Activated CD8-positive, alpha-beta memory T cell treated with anti-CD3 and anti-CD28 coated beads, Interleukin-2, amount 50 U/mL, for 1 hour (primary cell): Measurements from ENCODE around the gene NCAM2.

ENCODE experiments used
- DNase-seq: peaks from one replicate; pipeline ENCODE4 v3.0.0-alpha.2; 2020; ENCODE audit errors: extremely low read depth

Gene NCAM2

GRCh38 chr21:21028275-21028820, 30.1 kb downstream of the NCAM2 start:
- DNase-seq: no peak

GRCh38 chr21:21029164-21029563, 31.0 kb downstream of the NCAM2 start:
- no peak for DNase-seq

- DNase-seq: no peak
Measured at GRCh38 chr21:21030311-21030710, 32.1 kb downstream of the NCAM2 start.

- no peak for DNase-seq
Measured at GRCh38 chr21:21034036-21034435, 35.8 kb downstream of the NCAM2 start.

- DNase-seq: no peak
Measured at GRCh38 chr21:21039624-21040170, 41.5 kb downstream of the NCAM2 start.

- DNase-seq: no peak
Measured at GRCh38 chr21:21045518-21045917, 47.3 kb downstream of the NCAM2 start.

GRCh38 chr21:21046063-21046462, 47.9 kb downstream of the NCAM2 start:
- no peak for DNase-seq

GRCh38 chr21:21051109-21052055, 53.2 kb downstream of the NCAM2 start:
- no peak for DNase-seq

GRCh38 chr21:21052672-21053071, 54.5 kb downstream of the NCAM2 start:
- no peak for DNase-seq

GRCh38 chr21:21057349-21058062, 59.3 kb downstream of the NCAM2 start:
- DNase-seq: no peak

GRCh38 chr21:21063828-21064227, 65.6 kb downstream of the NCAM2 start:
- DNase-seq: no peak

- no peak for DNase-seq
Measured at GRCh38 chr21:21064353-21064752, 66.1 kb downstream of the NCAM2 start.

GRCh38 chr21:21067375-21067774, 69.2 kb downstream of the NCAM2 start:
- DNase-seq: no peak

GRCh38 chr21:21074305-21074704, 76.1 kb downstream of the NCAM2 start:
- DNase-seq: no peak

- no peak for DNase-seq
Measured at GRCh38 chr21:21076051-21076450, 77.8 kb downstream of the NCAM2 start.

GRCh38 chr21:21076491-21076890, 78.3 kb downstream of the NCAM2 start:
- DNase-seq: no peak

- DNase-seq: no peak
Measured at GRCh38 chr21:21079646-21080045, 81.4 kb downstream of the NCAM2 start.

- no peak for DNase-seq
Measured at GRCh38 chr21:21084179-21084578, 86.0 kb downstream of the NCAM2 start.

- DNase-seq: no peak
Measured at GRCh38 chr21:21085206-21085605, 87.0 kb downstream of the NCAM2 start.

GRCh38 chr21:21096956-21097355, 98.7 kb downstream of the NCAM2 start:
- DNase-seq: no peak

- no peak for DNase-seq
Measured at GRCh38 chr21:21097466-21097865, 99.3 kb downstream of the NCAM2 start.

- DNase-seq: no peak
Measured at GRCh38 chr21:21101911-21102310, 103.7 kb downstream of the NCAM2 start.
